ENCODE data around the gene LSS. TPM values are rescaled to one million over a fixed set of nuclear protein-coding genes. Genes with fewer than 3 reads are reported as not detected.

The LSS gene
- total RNA-seq, 2 donors from 2014 or later = 78.2 to 142 TPM

GRCh38 chr21:46210378-46211136, 18.0 kb downstream of the LSS start:
- H3K9me3 ChIP-seq = no peaks in the 10 kb centered on the region
- no peaks in the 10 kb centered on the region for H3K27me3 ChIP-seq
- no peak for DNase-seq
- H3K27ac ChIP-seq = no peak overlapping the region
- no peak overlapping the region for H3K9ac ChIP-seq (ENCODE audit: low read depth in 2 of 2, low read length in 2 of 2)
- intact Hi-C loops (cut with DNase I) = no loop called here
- no peaks in the 10 kb centered on the region for H3K4me1 ChIP-seq
- H3K36me3 ChIP-seq = peaks cover 10% of the 10 kb centered on the region
- no peak overlapping the region for H3K4me3 ChIP-seq
- TF ChIP-seq, protein P1, sequence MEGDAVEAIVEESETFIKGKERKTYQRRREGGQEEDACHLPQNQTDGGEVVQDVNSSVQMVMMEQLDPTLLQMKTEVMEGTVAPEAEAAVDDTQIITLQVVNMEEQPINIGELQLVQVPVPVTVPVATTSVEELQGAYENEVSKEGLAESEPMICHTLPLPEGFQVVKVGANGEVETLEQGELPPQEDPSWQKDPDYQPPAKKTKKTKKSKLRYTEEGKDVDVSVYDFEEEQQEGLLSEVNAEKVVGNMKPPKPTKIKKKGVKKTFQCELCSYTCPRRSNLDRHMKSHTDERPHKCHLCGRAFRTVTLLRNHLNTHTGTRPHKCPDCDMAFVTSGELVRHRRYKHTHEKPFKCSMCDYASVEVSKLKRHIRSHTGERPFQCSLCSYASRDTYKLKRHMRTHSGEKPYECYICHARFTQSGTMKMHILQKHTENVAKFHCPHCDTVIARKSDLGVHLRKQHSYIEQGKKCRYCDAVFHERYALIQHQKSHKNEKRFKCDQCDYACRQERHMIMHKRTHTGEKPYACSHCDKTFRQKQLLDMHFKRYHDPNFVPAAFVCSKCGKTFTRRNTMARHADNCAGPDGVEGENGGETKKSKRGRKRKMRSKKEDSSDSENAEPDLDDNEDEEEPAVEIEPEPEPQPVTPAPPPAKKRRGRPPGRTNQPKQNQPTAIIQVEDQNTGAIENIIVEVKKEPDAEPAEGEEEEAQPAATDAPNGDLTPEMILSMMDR (IDR thresholded peaks at IDR 0.05) = no peak

DNA sequence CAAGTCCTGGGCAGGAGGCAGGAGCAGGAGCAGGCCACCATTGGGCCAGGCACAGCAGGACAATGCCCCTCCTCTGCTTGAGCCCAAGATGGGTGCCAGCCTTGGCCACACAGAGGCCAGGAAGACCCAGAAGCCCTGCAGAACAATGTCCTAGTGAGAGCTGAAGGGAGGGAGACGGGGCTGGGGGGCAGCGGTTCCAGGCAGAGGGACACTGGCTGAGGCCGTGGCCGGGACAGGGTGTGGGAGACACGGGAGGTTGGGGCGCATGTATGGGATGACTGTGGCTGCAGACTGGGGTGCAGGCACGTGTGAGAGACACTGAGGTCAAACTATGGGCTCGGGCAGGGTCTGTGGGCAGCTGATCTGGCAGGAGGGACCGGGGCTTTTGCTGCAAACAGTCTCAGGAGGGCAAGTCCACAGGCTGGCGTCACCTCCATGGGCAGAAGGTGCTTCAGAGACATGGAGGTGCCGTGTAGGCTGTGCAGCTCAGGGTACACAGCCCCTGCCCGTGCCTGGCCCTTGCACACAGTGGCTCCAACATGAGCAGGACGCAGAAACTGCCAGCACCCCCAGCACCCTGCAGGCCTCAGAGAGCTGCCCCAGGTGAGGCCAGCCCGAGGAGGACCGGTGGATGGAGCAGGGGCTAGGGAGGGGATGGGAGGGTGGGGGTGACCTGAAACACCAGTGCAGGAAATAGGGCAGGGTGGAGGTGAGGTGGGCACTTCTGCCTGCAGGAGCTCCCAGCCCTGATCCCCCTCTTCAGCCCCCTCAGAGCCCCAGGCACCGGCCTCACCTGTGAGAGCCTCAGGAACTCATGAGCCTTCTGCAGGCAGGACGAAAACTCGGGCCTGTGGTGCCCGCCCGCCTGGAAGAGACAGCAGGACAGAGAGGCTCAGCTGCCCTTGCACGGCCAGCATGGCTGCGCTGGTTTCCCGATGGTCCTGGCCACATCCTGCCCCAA, 19.5 kb downstream of the LSS start:
- Histone ChIP-seq H3K27me3 (no peaks in the 10 kb centered on the region), H3K9ac (ENCODE audit: low read depth in 2 of 2, low read length in 2 of 2) (no peak overlapping the region), H3K4me1 (no peaks in the 10 kb centered on the region), H3K36me3 (peaks cover 10% of the 10 kb centered on the region), H3K9me3 (no peaks in the 10 kb centered on the region), H3K4me3 (no peak overlapping the region), H3K27ac (no peak overlapping the region)
- intact Hi-C loops (cut with DNase I) = no loop called here
- DNase-seq = no peak
- TF ChIP-seq, protein P1 (IDR thresholded peaks at IDR 0.05) = no peak

- TF ChIP-seq, protein P1 (IDR thresholded peaks at IDR 0.05) = no peak
- intact Hi-C loops (cut with DNase I) = no loop called here
- Histone ChIP-seq H3K9ac (ENCODE audit: low read depth in 2 of 2, low read length in 2 of 2) (no peak overlapping the region), H3K36me3 (peaks cover 10% of the 10 kb centered on the region), H3K4me3 (no peak overlapping the region), H3K4me1 (no peaks in the 10 kb centered on the region), H3K27me3 (no peaks in the 10 kb centered on the region), H3K9me3 (no peaks in the 10 kb centered on the region), H3K27ac (no peak overlapping the region)
- no peak for DNase-seq
Measured at GRCh38 chr21:46207920-46208591, 20.5 kb downstream of the LSS start.

DNA sequence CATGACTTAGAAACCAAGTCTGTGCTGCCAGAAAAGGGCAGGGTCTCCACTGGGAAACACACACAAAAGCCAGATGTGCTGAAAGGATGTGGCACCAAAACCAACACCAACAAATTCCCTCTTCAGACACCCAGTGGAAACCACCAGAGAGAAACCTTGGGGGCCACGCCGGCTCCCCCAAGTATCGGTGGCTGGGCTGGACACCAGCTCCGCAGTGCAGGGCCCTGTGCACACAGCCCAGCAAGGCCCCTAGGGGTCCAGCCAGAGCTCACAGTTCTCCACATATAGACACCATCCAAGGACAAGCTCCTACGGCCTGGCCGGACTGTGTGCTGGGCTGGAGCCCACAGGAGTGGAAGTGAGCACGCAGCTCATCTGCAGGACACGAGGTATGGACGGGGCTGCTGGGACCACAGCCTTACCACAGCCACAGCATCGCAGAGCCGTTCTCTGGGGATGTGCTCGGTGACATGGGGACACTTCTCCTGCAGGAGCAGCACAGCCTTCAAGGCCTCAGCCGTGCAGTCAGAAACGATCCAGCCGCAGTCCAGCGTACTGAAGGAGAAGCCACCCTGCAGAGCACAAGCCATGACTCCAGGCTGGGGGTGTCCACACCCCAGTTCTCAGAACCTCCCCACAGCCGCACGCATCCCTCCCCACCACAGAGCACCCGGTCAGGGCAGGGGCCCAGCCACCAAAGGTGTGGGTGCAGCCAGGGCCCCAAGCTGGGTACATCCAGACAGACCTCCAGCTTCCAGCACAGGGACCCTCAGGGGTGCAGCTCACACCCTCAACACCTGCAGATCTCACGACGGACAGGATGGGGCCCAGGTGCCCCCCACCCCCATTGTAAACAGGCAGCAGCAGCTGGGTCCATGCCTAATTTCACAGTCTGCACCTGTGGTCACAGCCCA, 21.3 kb downstream of the LSS start:
- Histone ChIP-seq H3K9ac (ENCODE audit: low read depth in 2 of 2, low read length in 2 of 2) (no peak overlapping the region), H3K4me1 (no peaks in the 10 kb centered on the region), H3K36me3 (peaks cover 10% of the 10 kb centered on the region), H3K4me3 (no peak overlapping the region), H3K27me3 (no peaks in the 10 kb centered on the region), H3K9me3 (no peaks in the 10 kb centered on the region), H3K27ac (no peak overlapping the region)
- intact Hi-C loops (cut with DNase I) = no loop called here
- TF ChIP-seq, protein P1 (IDR thresholded peaks at IDR 0.05) = no peak
- DNase-seq = no peak

Data from colonic mucosa (tissue), 4 donors.